IMR-90 (cell line): ENCODE measurements around the gene ADAM12. TPM values are rescaled to one million over a fixed set of nuclear protein-coding genes. Genes with fewer than 3 reads are reported as not detected.

Experiments
- ATAC-seq: fragments of 200-7000 bp; cut with Tn5 transposase; 2 replicates; pipeline ENCODE4 v1.9.1; 2020; ENCODE audit warnings: low read depth, mild to moderate bottlenecking, moderate library complexity
- BruUV-seq: library from RNA; stranded (reverse); fragments of 400-500 nt; replicated peaks from 2 replicates; lab custom pipeline; 2021; lab: Mats Ljungman, UMichigan
- CTCF ChIA-PET: fragments of 300-600 bp; formaldehyde crosslinking; extraction: SDS; loops from one replicate; lab custom pipeline; 2021; ENCODE audit warnings: antibody characterized with exemption; lab: Yijun Ruan, JAX
- POLR2A ChIA-PET: fragments of 300-600 bp; sonication (Branson Sonifier 250); formaldehyde crosslinking; loops from one replicate; lab custom pipeline; 2022; ENCODE audit warnings: antibody characterized with exemption; ENCODE audit not compliant: unreplicated experiment; lab: Charles Lee
- DNase-seq: peaks from one replicate; pipeline ENCODE4 v3.0.0; 2013
- H2AFZ ChIP-seq: replicated peaks from 2 replicates; pipeline ENCODE3; 2013; ENCODE audit warnings: low read length, mild to moderate bottlenecking; ENCODE audit not compliant: poor library complexity
- H2AK5ac ChIP-seq: 2 replicates; pipeline ENCODE4 v1.6.1; 2013; ENCODE audit warnings: low read depth, low read length, inconsistent platforms
- H2AK9ac ChIP-seq: replicated peaks from 2 replicates; pipeline ENCODE3; 2013; ENCODE audit warnings: mild to moderate bottlenecking, low read depth, low read length, moderate library complexity; ENCODE audit not compliant: poor library complexity
- H2BK120ac ChIP-seq: 2 replicates; pipeline ENCODE4 v1.6.1; 2013; ENCODE audit warnings: low read depth, low read length, inconsistent platforms
- H2BK15ac ChIP-seq: 3 replicates; pipeline ENCODE4 v1.6.1; 2013; ENCODE audit warnings: low read depth, low read length, inconsistent platforms
- H2BK20ac ChIP-seq: 2 replicates; pipeline ENCODE4 v1.6.1; 2013; ENCODE audit warnings: low read depth, mild to moderate bottlenecking, inconsistent platforms, low read length, moderate library complexity
- H2BK5ac ChIP-seq: 2 replicates; pipeline ENCODE4 v1.6.1; 2013; ENCODE audit warnings: mild to moderate bottlenecking, low read depth, low read length, inconsistent platforms; ENCODE audit not compliant: poor library complexity, severe bottlenecking
- H3K14ac ChIP-seq: replicated peaks from 2 replicates; pipeline ENCODE4 v1.6.1; 2013; ENCODE audit warnings: low read depth, low read length, inconsistent platforms
- H3K18ac ChIP-seq: 2 replicates; pipeline ENCODE4 v1.6.1; 2013; ENCODE audit warnings: low read depth, low read length, control low read depth
- H3K23ac ChIP-seq: 2 replicates; pipeline ENCODE4 v1.6.1; 2013; ENCODE audit warnings: low read depth, low read length, inconsistent platforms
- H3K27ac ChIP-seq: 2 replicates; pipeline ENCODE4 v1.5.1; 2013; ENCODE audit warnings: mild to moderate bottlenecking, control low read depth, low read length; ENCODE audit not compliant: insufficient read depth
- H3K27me3 ChIP-seq: 2 replicates; pipeline ENCODE4 v1.6.1; 2013; ENCODE audit warnings: low read length; ENCODE audit not compliant: control insufficient read depth, insufficient read depth
- H3K36me3 ChIP-seq: 2 replicates; pipeline ENCODE4 v1.6.1; 2013; ENCODE audit warnings: low read length, mixed read lengths; ENCODE audit not compliant: control insufficient read depth, insufficient read depth
- H3K4ac ChIP-seq: 2 replicates; pipeline ENCODE4 v1.6.1; 2013; ENCODE audit warnings: low read depth, low read length, inconsistent platforms
- H3K4me1 ChIP-seq: 2 replicates; pipeline ENCODE4 v1.6.1; 2013; ENCODE audit warnings: low read length, mixed read lengths; ENCODE audit not compliant: control insufficient read depth, insufficient read depth
- H3K4me2 ChIP-seq: 2 replicates; pipeline ENCODE4 v1.6.1; 2013; ENCODE audit warnings: low read depth, mild to moderate bottlenecking, control low read depth, low read length, moderate library complexity
- H3K4me3 ChIP-seq: 2 replicates; pipeline ENCODE4 v1.5.1; 2013; ENCODE audit warnings: low read depth, mild to moderate bottlenecking, control low read depth, low read length, moderate library complexity; ENCODE audit not compliant: insufficient read depth
- H3K56ac ChIP-seq: 2 replicates; pipeline ENCODE4 v1.6.1; 2013; ENCODE audit warnings: low read length, inconsistent platforms; ENCODE audit not compliant: insufficient read depth; ENCODE audit errors: extremely low read depth
- H3K79me1 ChIP-seq, 2 experiments: 2 replicates each; pipeline ENCODE4 v1.6.1; 2013; ENCODE audit warnings: low read length in 2 of 2, inconsistent platforms in 1 of 2, low read depth in 1 of 2
- H3K9ac ChIP-seq: 2 replicates; pipeline ENCODE4 v1.6.1; 2013; ENCODE audit warnings: low read depth, low read length, control low read depth
- H3K9me1 ChIP-seq: 2 replicates; pipeline ENCODE4 v1.6.1; 2013; ENCODE audit warnings: low read length, inconsistent platforms; ENCODE audit not compliant: insufficient read depth
- H3K9me3 ChIP-seq: 2 replicates; pipeline ENCODE4 v1.6.1; 2013; ENCODE audit warnings: low read length; ENCODE audit not compliant: control insufficient read depth, insufficient read depth
- H4K20me1 ChIP-seq: 2 replicates; pipeline ENCODE4 v1.6.1; 2013; ENCODE audit warnings: low read length, inconsistent platforms; ENCODE audit not compliant: insufficient read depth
- H4K5ac ChIP-seq: 2 replicates; pipeline ENCODE4 v1.6.1; 2013; ENCODE audit warnings: mild to moderate bottlenecking, low read depth, low read length, control low read depth
- H4K8ac ChIP-seq, 2 experiments: 2 replicates each; pipeline ENCODE4 v1.6.1; 2013; ENCODE audit warnings: low read depth in 2 of 2, low read length in 2 of 2, control low read depth in 1 of 2, inconsistent platforms in 1 of 2
- H4K91ac ChIP-seq: 2 replicates; pipeline ENCODE4 v1.6.1; 2013; ENCODE audit warnings: low read depth, low read length, inconsistent platforms; ENCODE audit not compliant: insufficient read depth
- FOS ChIP-seq: fragments of 150-350 bp; IDR thresholded peaks from 2 replicates; pipeline ENCODE4 v1.6.1; 2016; ENCODE audit warnings: low read depth, low read length
- MAFK ChIP-seq: IDR thresholded peaks from 2 replicates; pipeline ENCODE4 v1.6.1; 2012; ENCODE audit warnings: low read depth, low read length, improper control_type of control experiment
- MAZ ChIP-seq: IDR thresholded peaks from 2 replicates; pipeline ENCODE4 v1.6.1; 2012; ENCODE audit warnings: low read depth, mild to moderate bottlenecking, low read length, improper control_type of control experiment, moderate library complexity, borderline replicate concordance
- MXI1 ChIP-seq: IDR thresholded peaks from 2 replicates; pipeline ENCODE4 v1.6.1; 2012; ENCODE audit warnings: low read depth, mild to moderate bottlenecking, low read length, moderate library complexity, borderline replicate concordance
- SMC3 ChIP-seq: fragments of 150-350 bp; IDR thresholded peaks from 2 replicates; pipeline ENCODE4 v1.6.1; 2016; ENCODE audit warnings: low read depth, mild to moderate bottlenecking, antibody characterized with exemption, low read length, moderate library complexity
- WGBS, 2 experiments: methylation state at CpG; one replicate each; pipeline versions ENCODE4 v1.1.5 to v1.1.7; 2013; ENCODE audit warnings: missing lambda C conversion rate in 2 of 2; ENCODE audit not compliant: insufficient read length in 1 of 2; ENCODE audit errors: extremely low coverage in 2 of 2; 5-methylcytosine and 5-hydroxymethylcytosine counted together
- dilution Hi-C: fragments of 300-500 bp; cut with HindIII; formaldehyde crosslinking; loops from one replicate; pipeline ENCODE4 v1.14.3; 2018; ENCODE audit warnings: low sequenced_read_pairs; ENCODE audit not compliant: unreplicated experiment
- in situ Hi-C: fragments of 300-500 bp; cut with MboI; formaldehyde crosslinking; loops from 3 replicates; pipeline ENCODE4 v1.14.3; 2019; ENCODE audit warnings: low sequenced_read_pairs, inconsistent platforms, mixed read lengths
- intact Hi-C: fragments of 100-400 bp; cut with micrococcal nuclease; formaldehyde crosslinking; loops from 2 replicates; pipeline ENCODE4 v1.10.0; 2022
- polyA plus RNA-seq, 3 experiments: library from polyadenylated mRNA; depleted of rRNA; stranded (reverse); fragments of >200 nt; gene quantifications; 2 replicates each; pipeline ENCODE4 v1.2.3, GENCODE V29; 2012; ENCODE audit warnings: low replicate concordance in 1 of 3
- total RNA-seq: library from RNA; depleted of rRNA; stranded (reverse); fragments of >200 nt; gene quantifications from 2 replicates; pipeline ENCODE4 v1.2.3, GENCODE V29; 2012

The ADAM12 gene
- total and polyA plus RNA-seq, 2 of the 4 experiments (the other 2 are of a cell fraction) = 9.6 to 10.2 TPM

GRCh38 chr10:126262233-126262838, 125.9 kb downstream of the ADAM12 start:
- Histone ChIP-seq H3K9me3 (peaks cover 2% of the 10 kb centered on the region), H2BK15ac (no peak overlapping the region), H4K91ac (no peak overlapping the region), H2AK5ac (no peak overlapping the region), H3K4me2 (no peak overlapping the region), H2BK20ac (no peak overlapping the region), H3K4ac (no peak overlapping the region), H3K9ac (no peak overlapping the region), H3K9me1 (peaks cover 6% of the 10 kb centered on the region; the same call in 1 of the 2 replicates), H2BK120ac (no peak overlapping the region), H3K18ac (no peak overlapping the region), H2AK9ac (no peak overlapping the region), H3K4me3 (no peak overlapping the region), H2BK5ac (no peak overlapping the region), H3K27ac (no peak overlapping the region), H3K23ac (no peak overlapping the region), H3K79me1 (no peaks in the 10 kb centered on the region), H4K5ac (no peak overlapping the region), H3K36me3 (no peaks in the 10 kb centered on the region), H3K14ac (no peak overlapping the region), H4K20me1 (no peaks in the 10 kb centered on the region), H2AFZ (no peak overlapping the region), H3K4me1 (no peaks in the 10 kb centered on the region; the same call in 1 of the 2 replicates), H3K27me3 (no peaks in the 10 kb centered on the region), H4K8ac (no peak overlapping the region), H3K56ac (no peak overlapping the region)
- TF ChIP-seq SMC3 (no peak), MXI1 (no peak), FOS (no peak), MAZ (no peak), MAFK (peak; percentile 94)
- intact Hi-C loops = no loop called here
- ChIA-PET POLR2A (no interaction called here), CTCF (no interaction called here)
- ATAC-seq (no peak; the same call in 1 of the 2 replicates), DNase-seq (no peak)
- in situ Hi-C loops = no loop called here
- no TSS peak for BruUV-seq
- dilution Hi-C loops = no loop called here
- no CpG with 5 or more reads among the region's 1 CpG for WGBS, 2 experiments
